GM19438 (cell line): Measurements from ENCODE around the gene NKTR.

Experiments used
- ATAC-seq: cut with Tn5 transposase; IDR thresholded peaks from one replicate; pipeline ENCODE4 v1.9.1; 2021; ENCODE audit warnings: low read depth; ENCODE audit not compliant: unreplicated experiment

NKTR gene

GRCh38 chr3:42660131-42660715, 59.7 kb downstream of the NKTR start:
- ATAC-seq = no peak

DNA sequence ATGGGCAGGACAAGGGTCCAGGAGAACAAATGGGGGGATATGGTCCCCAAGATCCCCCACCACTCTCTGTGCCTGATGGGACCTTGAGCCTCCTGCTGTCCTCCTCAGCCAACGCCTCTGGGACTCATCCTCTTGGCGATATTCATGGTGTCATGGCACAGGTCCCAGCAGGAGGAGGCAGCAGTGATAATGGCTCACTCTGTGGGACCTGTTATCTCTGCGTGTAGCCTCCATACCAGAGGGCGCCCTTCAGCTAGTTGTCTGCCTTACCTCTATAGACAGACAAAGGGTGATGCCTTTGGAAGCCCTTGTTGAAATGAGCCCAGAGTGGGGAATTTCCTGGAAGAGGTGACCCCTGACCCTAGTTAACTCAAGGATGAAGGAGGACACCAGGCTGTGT, 60.4 kb downstream of the NKTR start:
- ATAC-seq = no peak

DNA sequence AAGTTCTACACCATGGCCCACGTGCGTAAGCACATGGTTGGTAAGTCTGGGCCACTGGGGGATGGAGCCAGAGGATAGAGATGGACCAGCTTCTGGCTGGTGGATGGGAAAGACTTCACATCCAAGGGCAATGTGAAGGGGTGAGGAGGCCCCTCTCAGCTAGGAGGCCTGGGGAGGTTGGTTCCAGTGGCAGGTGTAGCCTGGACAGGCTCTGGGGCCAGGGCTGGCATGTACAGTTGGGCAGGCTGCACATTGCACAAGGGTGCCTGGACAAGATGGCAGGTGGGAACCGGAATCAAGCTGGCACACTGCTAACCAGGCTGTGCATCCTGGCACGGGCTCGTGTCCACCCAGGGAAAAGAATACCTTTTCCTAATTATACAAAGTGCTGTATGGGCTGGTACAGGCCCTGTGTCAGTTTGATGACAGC, 61.1 kb downstream of the NKTR start:
- no peak for ATAC-seq

- ATAC-seq = no peak
These were observed 61.7 kb downstream of the NKTR start for GRCh38 chr3:42662037-42662812.

GRCh38 chr3:42662813-42663535, 62.5 kb downstream of the NKTR start:
- ATAC-seq = no peak

DNA sequence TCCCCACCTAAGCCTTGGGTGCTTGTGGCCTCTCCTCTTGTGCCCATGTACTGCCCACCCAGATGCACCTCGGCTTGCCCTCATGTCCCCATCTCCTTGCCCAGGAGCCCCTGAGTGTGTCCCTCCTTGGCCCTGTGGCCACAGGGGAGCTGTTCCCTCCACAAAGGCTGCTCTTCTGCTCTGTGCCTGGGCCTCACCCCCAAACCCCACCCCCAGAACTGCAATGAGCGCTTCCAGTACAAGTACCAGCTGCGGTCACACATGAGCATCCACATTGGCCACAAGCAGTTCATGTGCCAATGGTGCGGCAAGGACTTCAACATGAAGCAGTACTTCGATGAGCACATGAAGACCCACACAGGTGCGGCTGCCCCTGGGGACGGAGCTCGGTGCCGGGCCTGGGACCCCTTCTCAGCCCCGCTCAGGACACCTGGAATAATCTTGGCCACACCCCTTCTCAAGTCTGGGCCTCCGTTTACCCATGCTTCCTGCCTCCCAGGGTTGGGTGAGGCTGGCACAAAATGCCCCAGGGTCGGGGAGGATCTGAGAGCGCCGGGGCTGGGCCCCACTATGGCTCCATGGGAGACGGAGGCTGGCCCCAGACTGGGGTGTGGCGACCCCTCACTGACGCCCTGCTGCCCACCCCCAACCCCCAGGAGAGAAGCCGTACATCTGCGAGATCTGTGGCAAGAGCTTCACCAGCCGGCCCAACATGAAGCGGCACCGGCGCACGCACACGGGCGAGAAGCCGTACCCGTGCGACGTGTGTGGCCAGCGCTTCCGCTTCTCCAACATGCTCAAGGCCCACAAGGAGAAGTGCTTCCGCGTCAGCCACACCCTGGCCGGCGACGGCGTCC, 63.3 kb downstream of the NKTR start:
- no peak for ATAC-seq

GRCh38 chr3:42664438-42664803, 63.9 kb downstream of the NKTR start:
- no peak for ATAC-seq

DNA sequence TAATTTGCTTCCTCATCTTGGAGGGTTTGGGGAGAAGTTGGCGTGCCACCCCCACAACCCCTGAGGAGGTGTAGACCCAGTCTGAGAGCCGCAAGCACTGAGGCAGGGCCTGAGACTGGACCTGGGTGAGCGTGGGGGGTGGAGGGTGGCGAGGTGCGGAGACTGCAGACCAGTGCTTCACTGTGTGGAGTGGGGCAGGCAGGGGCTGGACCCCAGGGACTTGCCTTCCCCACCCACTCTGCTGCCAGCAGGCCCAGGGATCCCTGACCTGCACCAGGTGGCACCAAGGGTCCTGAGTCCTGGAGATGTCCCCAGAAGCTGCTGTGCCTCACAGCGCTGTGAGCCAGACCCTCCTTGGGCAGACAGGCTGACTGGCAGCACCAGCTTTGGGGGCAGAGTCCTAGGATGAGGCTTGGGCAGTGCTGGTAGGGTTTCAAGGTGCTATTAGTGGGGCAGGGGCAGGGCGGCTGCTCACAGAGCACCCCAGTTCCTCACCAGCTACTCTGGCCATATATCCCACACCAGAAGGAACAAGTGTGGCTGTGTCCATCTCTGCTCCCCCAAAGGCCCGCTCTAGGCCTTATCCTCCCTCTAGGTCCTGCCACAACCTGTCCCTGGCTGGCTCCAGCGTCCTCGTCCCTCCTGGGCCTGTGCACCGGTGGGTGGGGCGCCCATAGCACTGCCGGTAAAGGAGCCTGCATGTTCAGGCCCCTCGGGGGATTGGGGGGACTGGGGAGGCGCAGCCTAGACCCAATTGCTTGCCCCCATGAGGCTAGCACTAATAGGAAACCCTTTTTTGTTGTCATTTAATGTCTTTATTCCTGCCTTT, 64.8 kb downstream of the NKTR start:
- ATAC-seq = no peak

DNA sequence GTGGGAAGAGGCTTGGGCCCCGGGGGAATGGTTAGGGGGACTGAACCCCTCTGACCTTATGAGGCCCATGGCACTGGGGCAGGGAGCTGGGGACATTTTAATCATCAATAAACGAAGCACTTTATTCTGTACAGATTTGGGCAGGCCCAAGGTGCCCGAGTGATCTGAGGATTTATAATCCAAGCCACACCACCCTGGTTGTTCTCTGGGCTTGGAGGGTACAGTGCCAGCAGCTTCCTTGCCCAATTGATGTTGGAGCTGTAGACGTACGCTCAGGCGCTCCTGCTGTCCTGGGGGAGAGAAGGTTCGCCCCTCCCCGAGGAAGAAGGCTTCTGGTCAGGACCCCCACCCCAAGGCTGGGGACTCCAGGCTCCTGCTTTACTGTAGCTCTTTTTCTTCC, 65.5 kb downstream of the NKTR start:
- no peak for ATAC-seq

DNA sequence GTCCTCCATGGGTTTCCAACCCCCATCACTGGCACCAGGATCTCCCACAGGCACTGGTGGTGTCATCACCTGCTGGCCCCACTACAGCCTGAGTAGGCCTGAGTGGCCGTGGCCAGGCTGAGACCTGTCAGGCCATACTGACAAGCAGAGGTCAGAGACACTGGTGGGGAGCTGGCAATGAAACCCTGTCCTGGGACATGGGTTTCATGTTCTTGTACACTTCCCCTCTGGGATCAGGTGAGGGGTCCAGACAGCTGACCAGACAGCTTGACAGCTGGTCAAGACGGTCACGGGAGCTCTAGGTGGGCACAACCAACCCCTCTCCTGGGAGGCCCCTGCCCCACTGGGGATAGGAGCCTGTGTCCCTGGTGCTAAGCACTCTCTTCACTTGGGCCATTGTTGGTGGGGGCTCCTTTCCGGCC, 66.1 kb downstream of the NKTR start:
- no peak for ATAC-seq

GRCh38 chr3:42667096-42667522, 66.6 kb downstream of the NKTR start:
- ATAC-seq = no peak

DNA sequence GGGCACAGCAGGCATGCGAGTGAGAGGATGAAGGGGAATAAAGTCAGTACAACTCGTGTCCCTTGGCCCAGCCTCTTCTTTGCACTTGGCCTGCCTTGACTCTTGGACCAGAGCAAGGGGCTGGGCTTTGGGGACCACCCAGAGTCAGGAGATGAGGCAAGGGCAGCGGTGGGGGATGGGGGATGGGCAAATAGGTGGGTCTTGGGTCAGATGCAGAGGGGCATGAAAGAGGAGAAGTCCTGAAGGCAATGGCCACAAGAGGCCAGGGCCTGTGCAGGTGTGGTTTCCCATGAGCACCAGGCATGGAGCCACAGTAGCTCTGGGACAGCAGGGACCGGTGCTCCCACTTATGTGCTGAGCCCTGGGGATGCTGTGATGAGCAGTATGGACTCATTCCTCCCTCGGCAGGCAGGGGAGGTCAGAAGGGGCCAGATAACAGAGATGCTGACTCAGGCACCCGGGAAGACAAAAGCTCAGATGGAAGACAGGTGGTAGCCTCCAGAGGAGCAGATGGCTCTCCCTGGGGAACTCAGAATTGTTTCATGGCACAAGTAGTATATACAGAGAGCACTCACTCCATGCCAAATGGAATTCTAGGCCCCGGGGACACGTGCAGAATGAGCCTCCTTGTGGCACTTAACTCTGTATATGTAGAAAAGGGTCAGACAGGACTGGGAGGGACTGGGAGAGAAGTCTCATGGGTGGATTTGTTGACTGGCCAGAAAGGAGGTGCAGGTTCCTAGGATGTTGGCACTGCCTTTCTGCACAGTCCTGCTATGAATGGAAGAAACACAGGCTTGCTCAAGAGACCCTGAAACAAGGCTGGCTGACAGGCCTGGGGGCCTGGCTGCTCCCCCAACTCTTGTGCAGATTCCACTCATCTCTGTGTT, 67.3 kb downstream of the NKTR start:
- no peak for ATAC-seq

- no peak for ATAC-seq
These were observed 67.9 kb downstream of the NKTR start for GRCh38 chr3:42668413-42668760.

DNA sequence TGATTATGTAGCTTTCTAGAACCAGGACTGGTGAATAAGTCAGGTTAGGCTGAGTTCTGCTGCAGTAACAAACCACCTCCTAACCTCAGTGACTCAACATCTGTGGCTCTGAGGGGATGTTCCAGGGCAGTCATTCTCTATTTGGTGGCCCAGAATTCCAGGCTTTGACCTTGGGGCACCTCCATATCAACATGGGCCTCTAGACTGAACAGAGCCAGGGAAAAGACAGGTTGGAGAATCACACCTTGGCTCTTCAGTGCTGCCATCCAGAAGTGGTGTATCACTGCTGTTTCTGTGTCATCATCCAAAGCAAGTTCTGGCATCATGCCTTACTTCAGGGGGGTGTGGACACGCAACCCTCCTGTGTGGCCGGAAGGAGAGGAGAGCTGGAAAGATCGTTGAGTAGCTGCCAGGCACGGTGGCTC, 68.3 kb downstream of the NKTR start:
- no peak for ATAC-seq

DNA sequence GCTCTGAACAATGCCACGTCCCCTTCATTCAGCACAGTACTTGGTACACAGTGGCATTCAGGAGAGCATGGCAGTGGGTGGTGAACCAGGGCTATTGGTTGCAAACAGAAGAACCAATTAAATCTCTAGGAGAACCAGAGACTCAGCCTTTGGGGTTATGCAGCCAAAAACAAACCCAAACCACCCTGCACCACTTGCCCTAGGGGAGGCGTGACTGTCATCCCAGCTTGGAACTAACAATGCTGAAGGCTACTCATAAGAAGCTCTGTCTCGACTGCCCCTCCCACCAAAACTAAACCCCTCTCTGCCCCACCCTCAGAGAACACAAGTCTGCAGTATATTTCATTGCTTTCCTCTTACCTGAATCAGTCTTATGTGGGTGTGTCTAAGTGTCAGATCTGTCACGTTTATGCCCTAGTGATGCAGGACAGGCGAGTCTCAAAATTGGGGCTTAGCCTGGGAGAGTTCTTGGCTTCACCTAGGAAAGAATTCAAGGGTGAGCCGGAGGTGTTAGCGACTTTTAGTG, 69.6 kb downstream of the NKTR start:
- ATAC-seq = no peak

DNA sequence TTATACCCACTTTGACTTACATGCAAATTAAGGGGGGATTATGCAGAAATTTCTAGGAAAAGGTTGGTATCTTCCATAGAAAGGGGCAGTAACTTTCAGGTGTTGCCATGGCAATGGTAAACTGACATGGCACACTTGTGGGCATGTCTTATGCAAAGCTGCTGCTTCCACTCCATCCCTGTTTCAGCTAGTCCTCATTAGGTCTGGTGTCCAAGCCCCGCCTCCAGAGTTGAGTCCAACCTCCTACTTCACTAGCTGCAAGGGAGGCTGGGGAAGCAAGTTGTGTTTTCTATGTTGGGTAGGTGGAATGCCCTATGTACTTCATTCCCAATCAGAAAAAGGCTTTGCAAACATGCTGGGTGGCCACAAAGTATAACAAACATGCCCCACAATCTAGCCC, 70.2 kb downstream of the NKTR start:
- ATAC-seq = no peak

- ATAC-seq = no peak
These were observed 72.0 kb downstream of the NKTR start for GRCh38 chr3:42672515-42672914.

DNA sequence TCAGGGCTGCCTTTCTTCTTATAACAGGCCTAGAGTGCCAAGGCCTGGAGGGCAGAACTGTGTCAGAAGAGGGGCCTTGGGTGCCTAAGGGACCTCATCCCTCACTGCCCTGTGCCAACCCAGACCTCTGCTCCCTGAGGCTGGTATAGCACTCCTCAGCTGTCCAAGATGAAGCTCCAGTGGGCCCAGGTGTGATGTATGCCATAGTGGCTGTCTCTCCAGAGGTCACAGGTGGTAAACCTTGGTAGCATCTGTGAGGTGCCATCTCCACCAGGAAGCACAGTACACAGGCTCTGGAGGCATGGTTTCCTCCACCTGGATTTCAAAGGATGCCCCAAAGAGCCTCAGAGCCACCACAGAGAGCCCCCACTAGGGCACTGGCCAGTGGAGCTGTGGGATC, 72.6 kb downstream of the NKTR start:
- no peak for ATAC-seq

- ATAC-seq = no peak
These were observed 73.7 kb downstream of the NKTR start for GRCh38 chr3:42674146-42674545.
